ENCODE results near the gene ALOX15. TPM values are rescaled to one million over a fixed set of nuclear protein-coding genes. Genes with fewer than 3 reads are reported as not detected.

ALOX15 gene
- total and polyA plus RNA-seq, 9 of the 15 experiments (the other 6 are each of a cell fraction or from before 2014, with no cell fraction given), result not detected

- TF ChIP-seq MGA (IDR thresholded peaks at IDR 0.05) (no peak), STAT6 (CRISPR knock-in tag; IDR thresholded peaks at IDR 0.05) (no peak), ZBTB7A (IDR thresholded peaks at IDR 0.05; ENCODE audit: borderline replicate concordance, control insufficient read depth, low read depth, low read length) (0 out of 2 replicates have a peak, but pooled peaks have one; percentile 16), ZNF277 (CRISPR knock-in tag; IDR thresholded peaks at IDR 0.05; ENCODE audit: borderline replicate concordance) (no peak), EP300 (IDR thresholded peaks at IDR 0.05; ENCODE audit: low read length) (no peak)
- TF ChIP-seq, protein P1, sequence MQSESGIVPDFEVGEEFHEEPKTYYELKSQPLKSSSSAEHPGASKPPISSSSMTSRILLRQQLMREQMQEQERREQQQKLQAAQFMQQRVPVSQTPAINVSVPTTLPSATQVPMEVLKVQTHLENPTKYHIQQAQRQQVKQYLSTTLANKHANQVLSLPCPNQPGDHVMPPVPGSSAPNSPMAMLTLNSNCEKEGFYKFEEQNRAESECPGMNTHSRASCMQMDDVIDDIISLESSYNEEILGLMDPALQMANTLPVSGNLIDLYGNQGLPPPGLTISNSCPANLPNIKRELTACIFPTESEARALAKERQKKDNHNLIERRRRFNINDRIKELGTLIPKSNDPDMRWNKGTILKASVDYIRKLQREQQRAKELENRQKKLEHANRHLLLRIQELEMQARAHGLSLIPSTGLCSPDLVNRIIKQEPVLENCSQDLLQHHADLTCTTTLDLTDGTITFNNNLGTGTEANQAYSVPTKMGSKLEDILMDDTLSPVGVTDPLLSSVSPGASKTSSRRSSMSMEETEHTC (IDR thresholded peaks at IDR 0.05), result no peak
These were observed 46.4 kb downstream of the ALOX15 start (continued) for GRCh38 chr17:4594931-4595684.

Measured in K562 (cell line).